Activated T-cell treated with anti-CD3 and anti-CD28 coated beads, Interleukin-2, amount 50 U/mL, for 24 hours (primary cell): ENCODE measurements around the gene GCDH.
"Not testable (repeated sequence)": the region's sequence is repeated elsewhere in the genome, so short reads cannot be mapped to it uniquely, and the experiment has no call there.

Source experiments
- DNase-seq: peaks from one replicate; pipeline ENCODE4 v3.0.0-alpha.2; 2020
- H3K27ac Mint-ChIP-seq: 2 replicates; pipeline ENCODE4 v1.8.0; 2020; ENCODE audit warnings: mild to moderate bottlenecking, mixed read lengths
- H3K27me3 Mint-ChIP-seq: 2 replicates; pipeline ENCODE4 v1.8.0; 2020; ENCODE audit warnings: mixed read lengths
- H3K36me3 Mint-ChIP-seq: 2 replicates; pipeline ENCODE4 v1.8.0; 2020; ENCODE audit warnings: low read depth, mixed read lengths
- H3K4me1 Mint-ChIP-seq: 2 replicates; pipeline ENCODE4 v1.8.0; 2020; ENCODE audit warnings: low read depth, mixed read lengths
- H3K4me3 Mint-ChIP-seq: 2 replicates; pipeline ENCODE4 v1.8.0; 2020; ENCODE audit warnings: mild to moderate bottlenecking, moderate library complexity, mixed read lengths
- H3K9me3 Mint-ChIP-seq: 2 replicates; pipeline ENCODE4 v1.8.0; 2020; ENCODE audit warnings: mixed read lengths

Gene GCDH

GRCh38 chr19:12913011-12913561 lies 22.1 kb downstream of the GCDH start:
- Mint-ChIP-seq H3K36me3 (no peaks in the 10 kb centered on the region), H3K4me3 (no peak overlapping the region)
- no peak for DNase-seq

DNA sequence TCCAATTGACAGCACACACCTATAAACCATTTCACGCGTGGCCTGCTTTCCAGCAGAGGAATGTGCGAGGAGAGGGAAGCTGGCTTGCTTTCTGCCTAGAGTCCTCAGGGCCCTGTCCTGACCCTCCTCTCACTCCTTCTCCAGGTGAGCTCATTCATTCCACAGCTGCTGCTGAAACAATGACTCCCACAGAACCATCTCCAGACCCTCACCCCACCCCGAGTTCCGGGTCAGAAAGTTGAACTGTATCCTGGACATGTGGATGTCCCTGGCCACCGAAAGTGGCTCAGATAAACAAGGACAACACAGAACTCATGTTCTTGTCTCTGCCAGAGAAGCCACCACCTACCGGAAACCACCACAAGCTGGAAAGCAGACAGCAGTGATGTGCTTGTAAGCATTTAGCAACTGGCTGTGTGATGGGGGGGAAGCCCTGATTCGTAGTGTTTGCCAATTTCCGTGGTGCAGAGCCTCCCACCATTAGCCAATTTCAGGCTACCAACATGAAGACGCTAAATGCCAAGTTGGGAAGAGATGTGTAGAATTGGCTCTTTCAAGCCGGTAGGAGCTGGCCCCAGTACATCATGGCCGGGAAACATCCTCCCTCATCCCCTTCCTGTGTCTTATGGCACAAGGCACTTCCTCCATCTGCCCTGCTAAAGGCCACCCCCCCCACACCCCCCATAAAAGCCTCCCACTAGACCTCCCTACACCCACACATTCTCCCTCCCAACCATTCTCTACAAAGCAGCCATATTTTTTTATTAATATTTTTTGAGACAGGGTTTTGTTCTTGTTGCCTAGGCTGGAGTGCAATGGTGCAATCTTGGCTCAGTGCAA lies 23.1 kb downstream of the GCDH start:
- H3K4me3 Mint-ChIP-seq: peak overlapping the region; percentile 15
- peak; percentile 60 for DNase-seq
- H3K27ac Mint-ChIP-seq: peak overlapping the region; percentile 87
- H3K27me3 Mint-ChIP-seq: no peaks in the 10 kb centered on the region
- H3K36me3 Mint-ChIP-seq: no peaks in the 10 kb centered on the region
- H3K4me1 Mint-ChIP-seq: peaks cover 26% of the 10 kb centered on the region
- peaks cover 2% of the 10 kb centered on the region for H3K9me3 Mint-ChIP-seq

More at GRCh38 chr19:12913011-12913561, 22.1 kb downstream of the GCDH start:
- no peaks in the 10 kb centered on the region for H3K27me3 Mint-ChIP-seq
- no peaks in the 10 kb centered on the region for H3K9me3 Mint-ChIP-seq
- H3K4me1 Mint-ChIP-seq: peaks cover 20% of the 10 kb centered on the region
- no peak overlapping the region for H3K27ac Mint-ChIP-seq

DNA sequence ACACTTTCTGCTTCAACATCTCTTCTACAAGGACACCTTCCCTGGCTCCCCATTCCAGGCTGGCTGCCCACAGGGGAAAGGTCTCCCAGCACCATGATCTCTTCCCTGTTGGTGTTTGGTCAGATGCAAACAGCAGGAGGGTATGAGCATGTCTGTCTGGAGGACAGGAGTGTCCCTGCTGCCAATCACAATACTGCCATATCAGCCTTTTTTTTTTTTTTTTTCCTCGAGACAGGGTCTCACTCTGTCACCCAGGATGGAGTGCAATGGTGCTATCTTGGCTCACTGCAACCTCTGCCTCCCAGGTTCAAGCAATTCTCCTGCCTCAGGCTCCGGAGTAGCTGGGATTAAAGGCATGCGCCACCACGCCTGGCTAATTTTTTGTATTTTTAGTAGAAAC lies 24.9 kb downstream of the GCDH start:
- H3K27ac Mint-ChIP-seq, H3K36me3 Mint-ChIP-seq, H3K4me3 Mint-ChIP-seq, H3K9me3 Mint-ChIP-seq, DNase-seq, H3K27me3 Mint-ChIP-seq: not testable (repeated sequence)
- peaks cover 35% of the 10 kb centered on the region for H3K4me1 Mint-ChIP-seq

DNA sequence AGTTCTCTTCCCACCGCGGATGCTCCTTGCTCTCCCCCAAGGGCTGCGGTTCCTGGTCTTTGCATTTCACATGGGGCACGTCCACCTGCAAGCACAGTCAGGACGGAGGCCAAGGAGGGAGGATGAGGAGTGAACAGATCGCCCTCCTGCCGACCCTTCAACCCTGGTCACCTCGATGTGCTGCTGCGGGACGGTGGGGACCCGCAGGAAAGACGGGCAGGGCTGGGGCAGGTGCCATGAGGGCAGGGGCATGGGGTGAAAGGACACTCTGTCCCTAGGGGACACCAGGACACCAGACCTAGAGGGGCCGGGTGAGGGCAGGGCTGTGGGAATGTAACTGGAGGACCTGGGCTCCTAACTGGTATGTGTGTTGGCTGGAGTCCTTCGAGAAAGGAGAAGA lies 27.3 kb downstream of the GCDH start:
- Mint-ChIP-seq H3K36me3 (peaks cover 28% of the 10 kb centered on the region), H3K4me1 (peaks cover 33% of the 10 kb centered on the region), H3K27ac (peak overlapping the region; percentile 95), H3K9me3 (peaks cover 2% of the 10 kb centered on the region), H3K27me3 (no peaks in the 10 kb centered on the region), H3K4me3 (peak overlapping the region; percentile 51)
- no peak for DNase-seq

GRCh38 chr19:12921047-12921446 lies 30.1 kb downstream of the GCDH start:
- DNase-seq: no peak
- Mint-ChIP-seq H3K9me3 (peaks cover 2% of the 10 kb centered on the region), H3K27me3 (no peaks in the 10 kb centered on the region), H3K27ac (no peak overlapping the region), H3K36me3 (peaks cover 56% of the 10 kb centered on the region), H3K4me3 (no peak overlapping the region), H3K4me1 (peaks cover 16% of the 10 kb centered on the region)

DNA sequence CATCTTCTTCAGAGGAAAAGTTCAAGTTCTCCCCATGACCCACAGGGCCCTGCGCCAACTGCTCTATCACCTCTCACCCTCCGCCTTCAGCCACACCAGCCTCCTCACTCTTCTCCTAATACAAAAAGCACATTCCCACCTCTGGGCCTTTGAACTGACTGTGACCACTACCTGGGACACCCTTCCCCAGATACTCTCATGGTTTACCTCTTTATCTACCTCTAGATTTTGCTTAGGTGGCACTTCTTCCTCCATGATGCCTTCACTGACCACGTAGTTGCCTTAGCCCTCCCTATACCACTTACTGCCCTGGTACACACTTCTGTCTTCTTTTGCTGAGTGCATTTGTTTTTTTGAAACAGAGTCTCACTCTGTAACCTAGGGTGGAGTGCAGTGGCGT lies 32.0 kb downstream of the GCDH start:
- Mint-ChIP-seq H3K27me3 (no peaks in the 10 kb centered on the region), H3K27ac (no peak overlapping the region), H3K4me1 (peaks cover 16% of the 10 kb centered on the region), H3K4me3 (no peak overlapping the region), H3K9me3 (peaks cover 2% of the 10 kb centered on the region), H3K36me3 (peaks cover 73% of the 10 kb centered on the region)
- DNase-seq: no peak

- Mint-ChIP-seq H3K36me3 (peaks cover 88% of the 10 kb centered on the region), H3K27me3 (no peaks in the 10 kb centered on the region), H3K27ac (no peak overlapping the region), H3K9me3 (no peaks in the 10 kb centered on the region), H3K4me1 (peaks cover 5% of the 10 kb centered on the region), H3K4me3 (no peak overlapping the region)
- no peak for DNase-seq
Observed at GRCh38 chr19:12924621-12925310, 33.8 kb downstream of the GCDH start.

- H3K4me3 Mint-ChIP-seq: no peak overlapping the region
- DNase-seq: no peak
- H3K36me3 Mint-ChIP-seq: peaks cover 80% of the 10 kb centered on the region
- H3K27ac Mint-ChIP-seq: peak overlapping the region; percentile 6
- peaks cover 29% of the 10 kb centered on the region for H3K4me1 Mint-ChIP-seq
- no peaks in the 10 kb centered on the region for H3K9me3 Mint-ChIP-seq
- H3K27me3 Mint-ChIP-seq: no peaks in the 10 kb centered on the region
Observed at GRCh38 chr19:12930002-12930645, 39.2 kb downstream of the GCDH start.

- Mint-ChIP-seq H3K4me1 (peaks cover 42% of the 10 kb centered on the region), H3K9me3 (no peaks in the 10 kb centered on the region), H3K36me3 (peaks cover 57% of the 10 kb centered on the region), H3K4me3 (peak overlapping the region; percentile 97), H3K27ac (peak overlapping the region; percentile 94), H3K27me3 (no peaks in the 10 kb centered on the region)
- no peak for DNase-seq
Observed at GRCh38 chr19:12932392-12933286, 41.7 kb downstream of the GCDH start.

DNA sequence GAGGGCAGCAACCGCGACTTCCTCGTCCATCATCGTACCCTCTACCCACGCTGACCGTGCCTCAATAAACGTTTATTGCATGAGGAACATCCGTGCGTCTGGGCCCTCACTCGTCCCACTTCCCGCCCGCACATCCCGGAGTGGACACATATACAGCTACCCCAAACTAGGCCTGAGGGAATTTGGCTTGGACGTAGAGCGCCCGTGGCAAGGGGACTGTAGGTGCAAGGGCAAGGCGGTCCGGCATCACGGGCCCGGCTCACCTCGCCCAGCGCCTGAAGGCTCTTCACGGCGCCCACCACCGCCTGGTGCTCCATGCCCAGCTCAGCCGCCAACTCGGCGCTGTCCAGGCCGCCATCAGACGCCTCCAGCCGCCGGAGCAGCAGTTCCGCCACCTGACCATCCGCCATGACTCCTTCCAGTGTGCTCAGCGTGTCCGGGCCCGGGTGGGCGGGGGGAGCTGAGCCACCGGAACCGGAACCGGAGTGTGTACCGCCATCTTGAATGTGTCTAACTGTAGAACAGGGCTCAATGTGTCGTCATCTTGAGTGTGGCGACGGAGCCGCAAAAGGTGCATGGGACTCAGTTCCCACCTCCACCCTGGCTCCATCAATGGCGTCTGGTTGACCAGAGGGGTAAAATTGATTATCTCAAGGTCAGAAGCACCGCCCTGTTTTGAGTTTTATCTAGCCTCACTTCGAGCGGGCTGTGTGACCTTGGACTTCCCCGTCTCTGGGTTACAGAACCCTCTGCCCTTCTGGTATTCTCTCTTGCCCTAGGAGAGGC lies 42.5 kb downstream of the GCDH start, which contains the start of gene FARSA:
TSS of gene FARSA (minus strand) at position 425 of the 786 bp plus-strand sequence. CDS start at position 410, 15 bp downstream.
- H3K4me3 Mint-ChIP-seq: peak within 1 kb of the TSS; percentile 97
- DNase-seq: peak; percentile 89
- peak within 1 kb of the TSS; percentile 94 for H3K27ac Mint-ChIP-seq
- H3K4me1 Mint-ChIP-seq: peaks cover 48% of the 10 kb centered on the region
- H3K9me3 Mint-ChIP-seq: no peaks in the 10 kb centered on the region
- peaks cover 50% of the 10 kb centered on the region for H3K36me3 Mint-ChIP-seq
- H3K27me3 Mint-ChIP-seq: no peaks in the 10 kb centered on the region

GRCh38 chr19:12935071-12935470 lies 44.1 kb downstream of the GCDH start:
- no peaks in the 10 kb centered on the region for H3K27me3 Mint-ChIP-seq
- H3K36me3 Mint-ChIP-seq: peaks cover 50% of the 10 kb centered on the region
- no peak for DNase-seq
- H3K9me3 Mint-ChIP-seq: no peaks in the 10 kb centered on the region
- no peak overlapping the region for H3K27ac Mint-ChIP-seq
- H3K4me1 Mint-ChIP-seq: peaks cover 61% of the 10 kb centered on the region
- no peak overlapping the region for H3K4me3 Mint-ChIP-seq

GRCh38 chr19:12936582-12936981 lies 45.6 kb downstream of the GCDH start:
- no peak overlapping the region for H3K4me3 Mint-ChIP-seq
- H3K27ac Mint-ChIP-seq: peak overlapping the region; percentile 48
- peaks cover 69% of the 10 kb centered on the region for H3K4me1 Mint-ChIP-seq
- peaks cover 50% of the 10 kb centered on the region for H3K36me3 Mint-ChIP-seq
- no peak for DNase-seq
- no peaks in the 10 kb centered on the region for H3K27me3 Mint-ChIP-seq
- H3K9me3 Mint-ChIP-seq: no peaks in the 10 kb centered on the region
